ENCODE data around the gene SMIM30. TPM values are rescaled to one million over a fixed set of nuclear protein-coding genes. Genes with fewer than 3 reads are reported as not detected.
"Not testable (repeated sequence)": the region's sequence is repeated elsewhere in the genome, so short reads cannot be mapped to it uniquely, and the experiment has no call there.

SMIM30 gene
- total RNA-seq, 4 donors from 2014 or later: 12.7 to 24.3 (median 18.0) TPM

GRCh38 chr7:113119429-113119828 lies 1.1 kb upstream of the SMIM30 start:
- Histone ChIP-seq H3K9me3 (no peaks in the 10 kb centered on the region), H3K27ac (no peak overlapping the region), H3K4me3 (no peak overlapping the region), H3K36me3 (no peaks in the 10 kb centered on the region), H3K27me3 (no peaks in the 10 kb centered on the region), H3K4me1 (peaks cover 14% of the 10 kb centered on the region)
- TF ChIP-seq POLR2A (IDR thresholded peaks at IDR 0.05) (no peak), POLR2AphosphoS5 (IDR thresholded peaks at IDR 0.05) (no peak), EP300 (IDR thresholded peaks at IDR 0.05) (no peak), CTCF (IDR thresholded peaks at IDR 0.05) (no peak)
- DNase-seq (ENCODE audit: low spot score in 2 of 2): no peak
- WGBS: 62% methylated on average over 6 of the region's 6 CpGs

- not testable (repeated sequence) for H3K27me3 ChIP-seq; H3K36me3 ChIP-seq; DNase-seq (ENCODE audit: low spot score in 2 of 2); H3K9me3 ChIP-seq; H3K4me3 ChIP-seq; H3K27ac ChIP-seq
- 73% methylated on average over 4 of the region's 4 CpGs for WGBS
- H3K4me1 ChIP-seq: peaks cover 14% of the 10 kb centered on the region
Measured at GRCh38 chr7:113117374-113117774, 980 bp downstream of the SMIM30 start.

GRCh38 chr7:113113912-113114311 lies 4.4 kb downstream of the SMIM30 start:
- Histone ChIP-seq H3K27ac (no peak overlapping the region), H3K27me3 (no peaks in the 10 kb centered on the region), H3K4me1 (peaks cover 10% of the 10 kb centered on the region), H3K9me3 (no peaks in the 10 kb centered on the region), H3K36me3 (no peaks in the 10 kb centered on the region), H3K4me3 (no peak overlapping the region)
- WGBS: 90% methylated on average over 2 of the region's 2 CpGs
- TF ChIP-seq POLR2A (IDR thresholded peaks at IDR 0.05): no peak
- TF ChIP-seq POLR2AphosphoS5 (IDR thresholded peaks at IDR 0.05): no peak
- no peak for TF ChIP-seq EP300 (IDR thresholded peaks at IDR 0.05)
- no peak for TF ChIP-seq CTCF (IDR thresholded peaks at IDR 0.05)
- DNase-seq (ENCODE audit: low spot score in 2 of 2): no peak

- Histone ChIP-seq H3K36me3 (no peaks in the 10 kb centered on the region), H3K9me3 (no peaks in the 10 kb centered on the region), H3K27ac (no peak overlapping the region), H3K27me3 (no peaks in the 10 kb centered on the region), H3K4me3 (no peak overlapping the region), H3K4me1 (no peaks in the 10 kb centered on the region)
- no peak for DNase-seq (ENCODE audit: low spot score in 2 of 2)
- no peak for TF ChIP-seq POLR2AphosphoS5 (IDR thresholded peaks at IDR 0.05)
- WGBS: 38% methylated on average over 1 of the region's 1 CpG
Measured at GRCh38 chr7:113109718-113110117, 8.6 kb downstream of the SMIM30 start.

- Histone ChIP-seq H3K36me3 (no peaks in the 10 kb centered on the region), H3K27me3 (no peaks in the 10 kb centered on the region), H3K4me1 (peaks cover 3% of the 10 kb centered on the region), H3K4me3 (no peak overlapping the region), H3K27ac (no peak overlapping the region), H3K9me3 (no peaks in the 10 kb centered on the region)
- no peak for DNase-seq (ENCODE audit: low spot score in 2 of 2)
- TF ChIP-seq POLR2A (IDR thresholded peaks at IDR 0.05): no peak
- no peak for TF ChIP-seq POLR2AphosphoS5 (IDR thresholded peaks at IDR 0.05)
- no peak for TF ChIP-seq CTCF (IDR thresholded peaks at IDR 0.05)
- TF ChIP-seq EP300 (IDR thresholded peaks at IDR 0.05): no peak
- WGBS: 24% methylated on average over 5 of the region's 5 CpGs
Measured at GRCh38 chr7:113100121-113100603, 18.2 kb downstream of the SMIM30 start.

- H3K27ac ChIP-seq: no peak overlapping the region
- H3K36me3 ChIP-seq: no peaks in the 10 kb centered on the region
- H3K9me3 ChIP-seq: no peaks in the 10 kb centered on the region
- H3K4me1 ChIP-seq: peaks cover 3% of the 10 kb centered on the region
- no peak overlapping the region for H3K4me3 ChIP-seq
- TF ChIP-seq EP300 (IDR thresholded peaks at IDR 0.05): no peak
- no peak for TF ChIP-seq POLR2AphosphoS5 (IDR thresholded peaks at IDR 0.05)
- no peak for TF ChIP-seq POLR2A (IDR thresholded peaks at IDR 0.05)
- no peak for TF ChIP-seq CTCF (IDR thresholded peaks at IDR 0.05)
- WGBS: 41% methylated on average over 3 of the region's 3 CpGs
- DNase-seq (ENCODE audit: low spot score in 2 of 2): no peak
- no peaks in the 10 kb centered on the region for H3K27me3 ChIP-seq
Measured at GRCh38 chr7:113099284-113099919, 19.0 kb downstream of the SMIM30 start.
